ENCODE data around the gene CNTNAP2. TPM values are rescaled to one million over a fixed set of nuclear protein-coding genes. Genes with fewer than 3 reads are reported as not detected.
A peak's percentile ranks its signal among the peaks of the same experiment; 100 is the strongest.

Gene CNTNAP2
- total RNA-seq, 1 donor from 2014 or later = 2.0 TPM

DNA sequence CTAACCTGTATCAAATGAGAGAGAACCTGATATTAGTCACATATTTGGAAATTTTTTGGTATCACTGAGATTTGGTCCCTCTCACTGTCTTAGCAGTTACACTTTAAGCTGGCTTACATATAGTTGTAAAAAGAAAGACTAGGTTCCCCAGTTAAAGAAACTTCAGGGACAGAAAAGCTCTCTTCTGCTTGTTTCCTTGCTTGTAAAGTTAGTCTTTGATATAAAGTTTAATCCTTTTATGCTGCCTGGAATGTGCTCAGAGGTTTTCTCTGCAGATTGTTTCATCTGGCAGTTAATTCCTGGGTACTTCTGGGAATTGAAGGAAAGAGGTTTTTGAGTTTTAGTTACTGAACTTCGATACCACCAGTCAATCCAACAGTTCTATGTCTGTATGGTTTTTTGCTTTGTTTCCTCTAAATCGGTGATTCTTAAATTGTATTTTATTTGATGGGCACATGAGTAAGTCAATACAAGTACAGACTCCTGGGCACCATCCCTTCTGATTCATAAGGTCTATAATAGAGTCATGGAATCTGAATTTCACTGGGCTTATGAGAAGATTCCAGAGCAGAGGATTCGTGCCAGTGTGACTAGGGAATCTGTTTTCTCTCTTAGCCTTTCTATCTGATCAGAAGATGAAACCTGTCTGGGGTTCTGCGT lies 1393.1 kb downstream of the CNTNAP2 start:
- no peak for ATAC-seq

GRCh38 chr7:147510201-147510542 lies 1393.6 kb downstream of the CNTNAP2 start:
- no peak for ATAC-seq
- DNase-seq (ENCODE audit: low spot score) = no peak

More for the DNA sequence above, 1393.1 kb downstream of the CNTNAP2 start:
- DNase-seq (ENCODE audit: low spot score) = no peak

- ATAC-seq = no peak
- DNase-seq (ENCODE audit: low spot score) = no peak
These were observed 1394.3 kb downstream of the CNTNAP2 start for GRCh38 chr7:147510923-147511322.

GRCh38 chr7:147513451-147513850 lies 1396.8 kb downstream of the CNTNAP2 start:
- no peak for ATAC-seq
- no peak for DNase-seq (ENCODE audit: low spot score)

DNA sequence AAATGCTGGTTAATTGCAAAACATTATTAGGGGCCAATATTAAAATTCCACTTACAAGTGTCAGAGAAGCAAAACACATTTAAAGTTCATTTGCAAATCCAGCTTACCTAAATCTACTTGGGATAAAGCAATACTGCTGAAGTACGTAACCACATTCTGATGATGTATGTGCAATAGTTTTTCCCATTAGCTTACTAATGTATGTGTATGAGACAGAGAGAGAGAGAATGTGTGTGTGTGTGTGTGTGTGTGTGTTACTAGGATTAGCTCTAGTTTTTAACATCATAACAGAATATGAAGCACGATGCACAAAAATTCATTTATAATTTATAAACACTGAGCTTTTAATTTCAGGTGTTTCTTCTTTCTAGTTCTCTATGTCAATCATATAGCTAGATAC lies 1399.8 kb downstream of the CNTNAP2 start:
- ATAC-seq (no peak), DNase-seq (ENCODE audit: low spot score) (no peak)

DNA sequence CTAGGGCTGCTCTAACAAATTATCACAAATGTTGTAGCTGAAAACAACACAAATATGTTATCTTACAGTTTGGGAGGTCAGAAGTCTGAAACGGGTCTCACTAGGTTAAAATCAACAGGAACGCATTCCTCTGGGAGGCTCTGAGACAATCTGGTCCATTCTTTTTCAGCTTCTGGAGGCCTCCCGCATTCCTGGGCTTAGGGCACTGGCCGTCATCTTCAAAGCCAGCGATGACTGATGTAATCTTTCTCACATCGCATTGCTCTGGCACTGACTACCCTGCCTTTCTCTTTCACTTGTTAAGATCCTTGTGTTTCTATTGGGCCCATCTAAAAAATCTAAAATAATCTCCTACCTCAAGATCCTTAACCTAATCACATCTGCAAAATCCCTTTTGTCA lies 1402.5 kb downstream of the CNTNAP2 start:
- DNase-seq (ENCODE audit: low spot score) = no peak
- ATAC-seq = no peak

GRCh38 chr7:147523056-147523455 lies 1406.5 kb downstream of the CNTNAP2 start:
- ATAC-seq = no peak

GRCh38 chr7:147524726-147525250 lies 1408.2 kb downstream of the CNTNAP2 start:
- DNase-seq (ENCODE audit: low spot score) (no peak), ATAC-seq (no peak)

More at GRCh38 chr7:147523056-147523455, 1406.5 kb downstream of the CNTNAP2 start:
- no peak for DNase-seq (ENCODE audit: low spot score)

DNA sequence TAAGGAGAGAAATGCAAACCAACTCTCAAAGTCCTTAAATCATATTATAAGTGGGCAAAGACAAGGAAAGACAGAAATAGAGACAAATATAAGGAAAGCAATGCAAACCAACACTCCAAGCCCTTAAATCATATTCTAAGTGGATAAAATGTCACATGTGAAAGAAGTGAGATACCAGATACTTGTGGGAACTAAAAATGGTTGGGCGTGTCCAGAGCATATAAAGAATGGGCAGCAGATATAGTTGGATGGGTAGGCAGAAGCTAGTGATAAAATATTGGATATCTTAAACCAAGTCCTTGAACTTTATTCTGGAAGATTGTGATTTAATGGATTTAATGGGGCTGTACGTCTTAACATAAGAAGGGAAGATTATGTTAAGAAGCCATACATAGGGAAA lies 1408.7 kb downstream of the CNTNAP2 start:
- ATAC-seq = no peak
- no peak for DNase-seq (ENCODE audit: low spot score)

- no peak for DNase-seq (ENCODE audit: low spot score)
- no peak for ATAC-seq
These were observed 1419.1 kb downstream of the CNTNAP2 start for GRCh38 chr7:147535701-147536111.

- no peak for ATAC-seq
These were observed 1423.1 kb downstream of the CNTNAP2 start for GRCh38 chr7:147539685-147540084.

DNA sequence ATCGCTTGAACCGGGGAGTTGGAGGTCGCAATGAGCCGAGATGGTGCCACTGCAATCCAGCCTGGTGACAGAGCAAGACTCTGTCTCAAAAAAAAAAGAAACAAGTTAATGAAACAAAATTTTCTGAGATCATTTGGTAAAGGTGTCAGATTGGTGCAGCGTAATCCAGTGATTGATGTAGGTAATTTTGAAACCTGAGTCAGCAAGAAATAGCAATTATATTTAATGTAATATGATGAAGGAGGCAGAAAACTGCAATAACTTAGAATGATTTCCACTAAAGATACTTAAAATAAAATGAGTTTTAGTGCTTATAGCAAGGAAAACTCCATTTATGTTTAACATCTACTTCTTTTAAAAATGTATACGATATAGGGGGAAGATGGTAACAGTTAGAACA lies 1424.1 kb downstream of the CNTNAP2 start:
- no peak for DNase-seq (ENCODE audit: low spot score)
- no peak for ATAC-seq

More at GRCh38 chr7:147539685-147540084, 1423.1 kb downstream of the CNTNAP2 start:
- DNase-seq (ENCODE audit: low spot score) = no peak

GRCh38 chr7:147541261-147541660 lies 1424.7 kb downstream of the CNTNAP2 start:
- DNase-seq (ENCODE audit: low spot score) = no peak
- ATAC-seq = no peak

DNA sequence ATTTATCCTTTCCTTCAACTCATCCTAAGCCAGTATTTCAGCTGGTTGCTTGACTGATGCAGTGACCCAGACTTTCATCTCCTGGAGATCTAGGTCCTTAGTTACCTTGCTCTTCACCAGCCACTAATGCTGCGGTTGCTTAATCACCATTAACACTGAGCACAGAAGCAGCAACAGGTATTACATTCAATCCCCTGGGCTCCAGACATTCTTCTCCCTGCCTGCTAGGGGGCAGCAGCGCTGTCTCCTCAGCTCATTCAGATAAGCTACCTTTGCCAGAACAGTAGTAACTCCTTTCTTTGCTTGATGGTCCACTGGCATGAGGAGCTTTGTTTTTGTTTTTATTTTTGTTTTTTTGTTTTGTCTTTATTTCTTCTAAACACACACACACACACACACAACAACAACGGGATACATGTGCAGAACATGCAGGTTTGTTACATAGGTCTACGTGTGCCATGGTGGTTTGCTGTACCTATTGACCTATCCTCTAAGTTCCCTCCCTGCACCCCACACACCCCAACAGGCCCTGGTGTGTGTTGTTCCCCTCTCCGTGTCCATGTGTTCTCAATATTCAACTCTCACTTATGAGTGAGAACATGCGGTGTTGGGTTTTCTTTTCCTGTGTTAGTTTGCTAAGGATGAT lies 1430.8 kb downstream of the CNTNAP2 start:
- DNase-seq (ENCODE audit: low spot score) (no peak), ATAC-seq (peak; percentile 87)

GRCh38 chr7:147556317-147556716 lies 1439.7 kb downstream of the CNTNAP2 start:
- no peak for DNase-seq (ENCODE audit: low spot score)
- no peak for ATAC-seq

DNA sequence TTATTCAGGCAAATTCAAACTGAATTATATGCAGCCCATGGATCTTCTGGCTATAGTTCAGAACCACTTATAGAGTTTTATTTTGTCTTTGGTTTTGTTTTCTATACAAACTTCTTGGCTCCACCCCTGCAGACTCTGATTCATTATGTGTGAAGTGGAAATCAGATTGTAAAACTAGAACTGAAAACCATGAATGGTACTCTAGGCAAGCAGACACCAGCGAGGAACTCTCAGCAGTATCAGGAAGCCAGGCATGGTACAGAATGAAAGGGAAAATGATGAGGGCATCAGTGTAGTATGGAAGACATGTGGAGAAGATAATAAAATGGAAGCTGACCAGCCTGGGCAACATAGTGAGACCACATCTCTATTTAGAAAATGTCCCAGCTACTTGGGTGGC lies 1447.1 kb downstream of the CNTNAP2 start:
- DNase-seq (ENCODE audit: low spot score) (no peak), ATAC-seq (no peak)

DNA sequence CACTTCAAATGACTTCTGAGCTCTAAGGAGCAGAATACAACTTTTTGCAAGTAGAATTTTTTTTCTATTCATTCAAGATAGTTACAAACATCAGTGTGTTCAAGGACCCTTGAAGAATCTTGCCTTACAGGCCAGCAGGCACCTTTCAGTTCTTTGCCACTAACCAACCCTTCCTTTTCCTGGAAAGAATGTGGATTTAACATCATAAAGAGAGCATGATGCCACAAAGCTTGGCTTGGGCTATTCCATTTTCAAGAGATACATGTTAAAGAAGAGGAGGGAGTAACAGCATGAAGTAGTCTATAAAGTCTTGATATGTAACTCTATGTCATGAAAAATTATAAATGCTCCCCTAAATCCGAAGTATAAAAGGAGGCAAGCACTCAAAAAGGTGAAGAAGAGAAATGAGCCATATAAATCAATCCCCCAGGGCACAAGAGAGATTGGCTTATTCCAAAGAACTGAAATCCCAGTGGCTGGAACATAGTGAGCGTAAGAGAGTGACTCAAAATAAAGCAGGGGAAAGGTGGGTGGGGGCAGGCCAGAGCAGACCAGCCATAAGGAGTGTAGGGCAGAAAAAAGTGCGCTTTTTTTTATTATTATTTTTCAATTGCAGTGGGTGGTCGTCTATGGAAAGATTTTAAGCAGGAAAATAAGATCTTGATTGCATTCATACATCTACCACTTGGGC lies 1448.3 kb downstream of the CNTNAP2 start:
- ATAC-seq (no peak), DNase-seq (ENCODE audit: low spot score) (no peak)

DNA sequence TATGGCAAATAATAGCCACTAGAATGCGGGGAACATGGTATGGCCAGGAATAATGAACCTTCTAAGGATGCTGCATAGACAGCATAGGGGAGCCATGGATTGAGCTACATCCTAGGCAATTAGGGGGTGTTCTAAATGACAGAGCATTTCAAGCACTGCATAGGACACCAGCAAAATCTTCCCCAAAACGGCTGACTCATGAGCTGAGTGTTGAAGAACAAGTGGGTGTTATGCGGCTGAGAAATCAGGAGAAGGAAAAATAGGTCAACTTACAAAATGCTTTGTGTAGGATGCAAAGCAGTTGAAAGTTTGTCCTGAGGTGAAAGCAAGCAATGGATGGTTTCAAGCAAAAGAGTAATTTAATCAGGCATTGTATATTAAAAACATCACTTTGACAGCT lies 1450.4 kb downstream of the CNTNAP2 start:
- ATAC-seq (no peak), DNase-seq (ENCODE audit: low spot score) (no peak)

DNA sequence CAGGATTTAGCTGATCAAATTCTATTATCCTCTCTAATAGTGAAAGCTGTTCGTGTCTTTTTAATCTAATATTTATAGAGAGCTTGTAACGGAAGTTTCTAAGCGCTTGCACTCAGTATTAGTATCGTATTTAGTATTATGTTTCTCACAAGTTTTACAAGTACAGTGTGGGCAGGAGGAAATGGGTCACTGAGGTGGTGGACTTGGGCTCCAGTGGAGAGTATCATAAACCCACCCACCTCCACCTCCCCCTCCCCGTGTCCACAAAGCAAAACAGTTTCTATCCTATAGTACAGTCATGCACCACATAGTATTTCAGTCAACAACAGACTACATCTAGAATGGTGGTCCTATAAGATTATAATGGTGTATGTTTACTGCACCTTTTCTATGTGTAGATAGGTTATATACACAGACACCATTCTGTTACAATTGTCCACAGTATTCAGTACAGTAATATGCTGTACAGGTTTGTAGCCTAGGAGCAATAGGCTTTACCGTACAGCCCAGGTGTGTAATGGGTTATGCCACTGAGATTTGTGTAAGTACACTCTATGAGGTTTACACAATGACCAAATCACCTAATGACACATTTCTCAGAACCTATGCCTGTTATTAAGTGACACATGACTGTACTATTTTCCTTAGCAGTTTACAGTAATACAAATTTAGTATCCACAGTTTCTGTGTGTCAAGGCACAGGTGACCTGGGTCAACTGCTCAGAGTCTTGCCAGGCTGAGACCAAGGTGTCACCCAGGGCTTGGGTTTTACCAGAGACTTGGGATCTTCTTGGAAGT lies 1452.7 kb downstream of the CNTNAP2 start:
- ATAC-seq (no peak), DNase-seq (ENCODE audit: low spot score) (no peak)

- ATAC-seq = no peak
- no peak for DNase-seq (ENCODE audit: low spot score)
These were observed 1453.8 kb downstream of the CNTNAP2 start for GRCh38 chr7:147570390-147570789.

All from left lobe of liver (tissue), 2 donors.